Measurements from ENCODE around the gene MATK. TPM values are rescaled to one million over a fixed set of nuclear protein-coding genes. Genes with fewer than 3 reads are reported as not detected.

Gene MATK
- total RNA-seq, 1 donor from 2014 or later = not detected

DNA sequence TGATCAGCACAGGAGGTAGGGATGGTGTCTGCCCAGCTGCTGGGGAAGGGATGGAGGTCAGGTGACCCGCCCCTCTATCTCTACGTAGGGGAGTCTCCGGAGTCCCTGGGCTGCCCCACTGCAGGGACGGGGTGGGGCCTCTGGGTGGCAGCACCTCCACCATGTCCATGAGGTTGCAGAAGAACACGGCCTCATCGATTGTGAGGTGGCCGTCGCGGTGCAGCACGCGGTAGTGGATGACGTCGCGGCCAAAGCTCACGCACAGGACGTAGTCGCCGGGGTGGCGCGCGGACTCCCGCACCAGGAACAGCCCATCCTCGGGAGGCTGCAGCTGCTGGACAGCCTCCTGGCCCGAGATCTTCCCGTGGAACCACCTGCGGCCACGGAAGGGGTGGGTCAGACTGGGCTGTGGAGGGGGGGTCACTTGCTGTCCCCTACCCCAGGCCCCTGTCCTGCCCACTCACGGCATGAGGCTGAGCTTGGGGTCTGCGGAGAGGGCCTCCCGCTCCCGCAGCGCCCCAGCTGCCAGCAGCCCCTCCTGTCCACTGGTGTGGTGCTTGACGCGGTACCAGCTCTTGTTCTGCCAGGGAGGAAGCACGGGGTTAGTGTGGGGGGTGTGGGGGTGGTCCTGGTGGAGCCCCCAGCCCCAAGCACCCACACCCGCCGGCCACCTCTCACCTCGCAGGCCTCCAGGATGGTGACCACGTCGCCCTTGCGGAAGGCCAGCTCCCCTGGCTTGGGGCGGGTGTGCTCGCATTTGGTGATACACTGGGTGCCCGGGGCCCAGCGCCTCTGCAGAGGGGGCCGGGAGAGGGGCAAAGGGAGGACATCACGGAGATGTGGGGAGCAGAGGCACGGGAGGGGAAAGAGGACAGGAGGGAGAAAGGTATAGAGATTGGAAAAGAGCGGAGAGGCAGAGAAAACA, 2.3 kb downstream of the MATK start:
- peaks cover 22% of the 10 kb centered on the region for H3K9me3 ChIP-seq (ENCODE audit: insufficient read depth, low read depth, low read length)
- TF ChIP-seq, protein P1, sequence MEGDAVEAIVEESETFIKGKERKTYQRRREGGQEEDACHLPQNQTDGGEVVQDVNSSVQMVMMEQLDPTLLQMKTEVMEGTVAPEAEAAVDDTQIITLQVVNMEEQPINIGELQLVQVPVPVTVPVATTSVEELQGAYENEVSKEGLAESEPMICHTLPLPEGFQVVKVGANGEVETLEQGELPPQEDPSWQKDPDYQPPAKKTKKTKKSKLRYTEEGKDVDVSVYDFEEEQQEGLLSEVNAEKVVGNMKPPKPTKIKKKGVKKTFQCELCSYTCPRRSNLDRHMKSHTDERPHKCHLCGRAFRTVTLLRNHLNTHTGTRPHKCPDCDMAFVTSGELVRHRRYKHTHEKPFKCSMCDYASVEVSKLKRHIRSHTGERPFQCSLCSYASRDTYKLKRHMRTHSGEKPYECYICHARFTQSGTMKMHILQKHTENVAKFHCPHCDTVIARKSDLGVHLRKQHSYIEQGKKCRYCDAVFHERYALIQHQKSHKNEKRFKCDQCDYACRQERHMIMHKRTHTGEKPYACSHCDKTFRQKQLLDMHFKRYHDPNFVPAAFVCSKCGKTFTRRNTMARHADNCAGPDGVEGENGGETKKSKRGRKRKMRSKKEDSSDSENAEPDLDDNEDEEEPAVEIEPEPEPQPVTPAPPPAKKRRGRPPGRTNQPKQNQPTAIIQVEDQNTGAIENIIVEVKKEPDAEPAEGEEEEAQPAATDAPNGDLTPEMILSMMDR (IDR thresholded peaks at IDR 0.05; ENCODE audit: insufficient read depth, low read depth, low read length) = no peak
- TF ChIP-seq EZH2 (IDR thresholded peaks at IDR 0.05; ENCODE audit: insufficient read depth, low read length) = no peak
- H3K4me3 ChIP-seq (ENCODE audit: insufficient read depth, low read depth, low read length) = no peak overlapping the region
- H3K4me2 ChIP-seq (ENCODE audit: low read length) = no peak overlapping the region
- Mint-ChIP-seq H3K27ac (ENCODE audit: unreplicated experiment) (no peak overlapping the region), H3K4me1 (ENCODE audit: low read depth, unreplicated experiment) (no peaks in the 10 kb centered on the region), H3K27me3 (ENCODE audit: low read depth, unreplicated experiment) (peaks cover 11% of the 10 kb centered on the region), H3K4me3 (ENCODE audit: unreplicated experiment) (no peak overlapping the region), H3K9me3 (ENCODE audit: unreplicated experiment) (peaks cover 21% of the 10 kb centered on the region), H3K36me3 (ENCODE audit: low read depth, unreplicated experiment) (peaks cover 9% of the 10 kb centered on the region)
- H2AFZ ChIP-seq (ENCODE audit: low read depth, low read length) = no peak overlapping the region
- FAIRE-seq (no peak), DNase-seq (ENCODE audit: low read depth) (no peak)
- H3K9ac ChIP-seq (ENCODE audit: low read length) = no peak overlapping the region
- no peaks in the 10 kb centered on the region for H4K20me1 ChIP-seq (ENCODE audit: insufficient read depth, low read length)
- H3K27ac ChIP-seq (ENCODE audit: low read depth, low read length) = no peak overlapping the region
- no peaks in the 10 kb centered on the region for H3K4me1 ChIP-seq (ENCODE audit: insufficient read depth, low read length)
- H3K36me3 ChIP-seq (ENCODE audit: insufficient read depth, low read length) = no peaks in the 10 kb centered on the region
- H3K79me2 ChIP-seq (ENCODE audit: insufficient read depth, low read length) = no peaks in the 10 kb centered on the region
- peaks cover 7% of the 10 kb centered on the region for H3K27me3 ChIP-seq (ENCODE audit: insufficient read depth, low read length)

DNA sequence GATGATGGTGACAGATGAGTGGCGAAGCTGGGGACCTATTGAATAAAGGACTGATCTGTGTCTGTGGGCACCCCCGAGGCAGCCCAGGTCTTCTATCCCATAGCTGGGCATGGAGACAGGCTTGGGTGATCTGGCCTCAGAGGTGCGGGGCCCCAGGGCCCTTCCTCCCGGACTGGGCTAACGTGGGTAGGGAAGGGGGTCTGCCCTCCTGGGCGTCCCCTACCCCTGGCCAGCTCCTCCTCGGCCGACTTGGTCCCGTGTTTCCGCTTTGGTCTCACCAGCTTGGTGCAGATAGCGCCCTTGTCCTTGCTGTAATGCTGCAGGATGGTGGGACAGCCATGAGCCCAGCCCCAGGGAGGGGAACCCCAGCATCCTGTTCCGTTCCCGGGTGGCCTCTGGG, 3.3 kb downstream of the MATK start:
- peaks cover 21% of the 10 kb centered on the region for H3K9me3 Mint-ChIP-seq (ENCODE audit: unreplicated experiment)
- no peaks in the 10 kb centered on the region for H4K20me1 ChIP-seq (ENCODE audit: insufficient read depth, low read length)
- H3K4me3 Mint-ChIP-seq (ENCODE audit: unreplicated experiment) = no peak overlapping the region
- peaks cover 22% of the 10 kb centered on the region for H3K9me3 ChIP-seq (ENCODE audit: insufficient read depth, low read depth, low read length)
- no peaks in the 10 kb centered on the region for H3K4me1 ChIP-seq (ENCODE audit: insufficient read depth, low read length)
- H3K27me3 ChIP-seq (ENCODE audit: insufficient read depth, low read length) = peaks cover 7% of the 10 kb centered on the region
- H3K36me3 ChIP-seq (ENCODE audit: insufficient read depth, low read length) = no peaks in the 10 kb centered on the region
- H3K79me2 ChIP-seq (ENCODE audit: insufficient read depth, low read length) = no peaks in the 10 kb centered on the region
- H3K4me1 Mint-ChIP-seq (ENCODE audit: low read depth, unreplicated experiment) = no peaks in the 10 kb centered on the region
- H3K27ac ChIP-seq (ENCODE audit: low read depth, low read length) = no peak overlapping the region
- H3K27ac Mint-ChIP-seq (ENCODE audit: unreplicated experiment) = no peak overlapping the region
- FAIRE-seq (no peak), DNase-seq (ENCODE audit: low read depth) (no peak)
- H2AFZ ChIP-seq (ENCODE audit: low read depth, low read length) = no peak overlapping the region
- no peak for TF ChIP-seq EZH2 (IDR thresholded peaks at IDR 0.05; ENCODE audit: insufficient read depth, low read length)
- TF ChIP-seq, protein P1 (IDR thresholded peaks at IDR 0.05; ENCODE audit: insufficient read depth, low read depth, low read length) = no peak
- H3K27me3 Mint-ChIP-seq (ENCODE audit: low read depth, unreplicated experiment) = peaks cover 9% of the 10 kb centered on the region
- H3K4me3 ChIP-seq (ENCODE audit: insufficient read depth, low read depth, low read length) = no peak overlapping the region
- H3K4me2 ChIP-seq (ENCODE audit: low read length) = no peak overlapping the region
- H3K36me3 Mint-ChIP-seq (ENCODE audit: low read depth, unreplicated experiment) = peaks cover 9% of the 10 kb centered on the region
- no peak overlapping the region for H3K9ac ChIP-seq (ENCODE audit: low read length)

DNA sequence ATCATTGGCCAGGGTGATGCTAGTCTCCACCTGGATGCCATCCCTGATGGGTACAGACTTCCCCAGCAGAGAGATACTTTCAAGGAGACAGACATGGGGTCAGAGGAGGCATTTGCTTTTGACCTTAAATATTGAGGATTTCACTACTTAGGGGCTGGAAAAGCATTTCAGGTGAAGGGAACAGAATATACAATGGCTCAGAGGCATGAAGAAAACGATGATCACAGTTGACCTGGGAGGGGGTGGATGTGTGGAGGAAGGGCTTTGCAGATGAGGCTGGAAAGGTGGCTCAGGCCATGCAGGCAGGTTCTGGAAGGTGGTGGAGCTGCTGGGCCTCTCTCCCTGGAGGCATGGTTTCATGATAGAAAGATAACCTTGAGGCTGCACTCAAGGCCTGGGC, 3.9 kb downstream of the MATK start:
- peaks cover 7% of the 10 kb centered on the region for H3K27me3 ChIP-seq (ENCODE audit: insufficient read depth, low read length)
- Mint-ChIP-seq H3K27ac (ENCODE audit: unreplicated experiment) (no peak overlapping the region), H3K36me3 (ENCODE audit: low read depth, unreplicated experiment) (peaks cover 9% of the 10 kb centered on the region), H3K4me3 (ENCODE audit: unreplicated experiment) (no peak overlapping the region), H3K27me3 (ENCODE audit: low read depth, unreplicated experiment) (peaks cover 9% of the 10 kb centered on the region), H3K4me1 (ENCODE audit: low read depth, unreplicated experiment) (no peaks in the 10 kb centered on the region), H3K9me3 (ENCODE audit: unreplicated experiment) (peaks cover 21% of the 10 kb centered on the region)
- no peaks in the 10 kb centered on the region for H3K36me3 ChIP-seq (ENCODE audit: insufficient read depth, low read length)
- no peaks in the 10 kb centered on the region for H3K4me1 ChIP-seq (ENCODE audit: insufficient read depth, low read length)
- H3K79me2 ChIP-seq (ENCODE audit: insufficient read depth, low read length) = no peaks in the 10 kb centered on the region
- H3K4me3 ChIP-seq (ENCODE audit: insufficient read depth, low read depth, low read length) = no peak overlapping the region
- H3K4me2 ChIP-seq (ENCODE audit: low read length) = no peak overlapping the region
- H3K9me3 ChIP-seq (ENCODE audit: insufficient read depth, low read depth, low read length) = peaks cover 22% of the 10 kb centered on the region
- H2AFZ ChIP-seq (ENCODE audit: low read depth, low read length) = no peak overlapping the region
- DNase-seq (ENCODE audit: low read depth) (no peak), FAIRE-seq (no peak)
- H3K27ac ChIP-seq (ENCODE audit: low read depth, low read length) = no peak overlapping the region
- no peaks in the 10 kb centered on the region for H4K20me1 ChIP-seq (ENCODE audit: insufficient read depth, low read length)
- no peak overlapping the region for H3K9ac ChIP-seq (ENCODE audit: low read length)
- no peak for TF ChIP-seq EZH2 (IDR thresholded peaks at IDR 0.05; ENCODE audit: insufficient read depth, low read length)
- TF ChIP-seq, protein P1 (IDR thresholded peaks at IDR 0.05; ENCODE audit: insufficient read depth, low read depth, low read length) = no peak
